CD8-positive, alpha-beta memory T cell (primary cell): ENCODE measurements around the gene ADCY7. TPM values are rescaled to one million over a fixed set of nuclear protein-coding genes. Genes with fewer than 3 reads are reported as not detected.
A peak's percentile ranks its signal among the peaks of the same experiment; 100 is the strongest.

Experiments
- CTCF ChIA-PET: fragments of 350-600 bp; sonication (Branson Sonifier 250); formaldehyde crosslinking; loops from one replicate; lab custom pipeline; 2021; ENCODE audit warnings: antibody characterized with exemption; lab: Charles Lee
- POLR2A ChIA-PET: fragments of 350-600 bp; sonication (Branson Sonifier 250); formaldehyde crosslinking; loops from one replicate; lab custom pipeline; 2021; ENCODE audit warnings: antibody characterized with exemption; lab: Charles Lee
- DNase-seq, 5 donors: peaks; one replicate each; pipeline versions ENCODE4 v3.0.0 to v3.0.0-alpha.2; 2020 to 2022; ENCODE audit warnings: mixed read lengths in 1 of 5
- H3K27ac ChIP-seq: one replicate; pipeline ENCODE4 v1.7.0; 2013; ENCODE audit warnings: low read depth, mild to moderate bottlenecking, low read length, moderate library complexity
- H3K27me3 ChIP-seq: 2 replicates; pipeline ENCODE4 v1.7.0; 2013; ENCODE audit warnings: low read length, mild to moderate bottlenecking; ENCODE audit not compliant: insufficient read depth, poor library complexity, severe bottlenecking
- H3K36me3 ChIP-seq: 2 replicates; pipeline ENCODE4 v1.7.0; 2013; ENCODE audit warnings: mild to moderate bottlenecking, low read length, moderate library complexity; ENCODE audit not compliant: insufficient read depth
- H3K4me1 ChIP-seq: 2 replicates; pipeline ENCODE4 v1.7.0; 2013; ENCODE audit warnings: mild to moderate bottlenecking, low read length, moderate library complexity; ENCODE audit not compliant: insufficient read depth
- H3K4me3 ChIP-seq: 2 replicates; pipeline ENCODE4 v1.7.0; 2013; ENCODE audit warnings: mild to moderate bottlenecking, low read length
- H3K9me3 ChIP-seq: 2 replicates; pipeline ENCODE4 v1.7.0; 2013; ENCODE audit warnings: mild to moderate bottlenecking, low read length
- H3K27ac Mint-ChIP-seq, 8 donors: one replicate each; pipeline ENCODE4 v1.8.0; 2020 to 2021; ENCODE audit warnings: mixed read lengths in 8 of 8, mild to moderate bottlenecking in 6 of 8, inconsistent platforms in 3 of 8, moderate library complexity in 3 of 8
- H3K27me3 Mint-ChIP-seq, 2 donors: one replicate each; pipeline ENCODE4 v1.8.0; 2020 to 2021; ENCODE audit warnings: mixed read lengths in 2 of 2, mild to moderate bottlenecking in 1 of 2, moderate library complexity in 1 of 2
- H3K36me3 Mint-ChIP-seq, 3 donors: one replicate each; pipeline ENCODE4 v1.8.0; 2020 to 2021; ENCODE audit warnings: mixed read lengths in 3 of 3, inconsistent platforms in 1 of 3, mild to moderate bottlenecking in 1 of 3
- H3K4me1 Mint-ChIP-seq, 3 donors: one replicate each; pipeline ENCODE4 v1.8.0; 2020 to 2021; ENCODE audit warnings: mixed read lengths in 3 of 3, inconsistent platforms in 1 of 3, mild to moderate bottlenecking in 1 of 3
- H3K4me3 Mint-ChIP-seq, 7 donors: one replicate each; pipeline ENCODE4 v1.8.0; 2020 to 2021; ENCODE audit warnings: mixed read lengths in 7 of 7, mild to moderate bottlenecking in 6 of 7, moderate library complexity in 4 of 7, inconsistent platforms in 2 of 7
- H3K9me3 Mint-ChIP-seq, 5 donors: one replicate each; pipeline ENCODE4 v1.8.0; 2020 to 2022; ENCODE audit warnings: mixed read lengths in 5 of 5, mild to moderate bottlenecking in 3 of 5, moderate library complexity in 2 of 5, inconsistent platforms in 1 of 5
- polyA plus RNA-seq: library from polyadenylated mRNA; unstranded; fragments of 300-500 nt; fragmentation: Illumina TruSeq; gene quantifications from one replicate; pipeline ENCODE4 v1.2.3, GENCODE V29; 2021
- total RNA-seq, 2 experiments: library from RNA; stranded (reverse); gene quantifications; one replicate each; pipeline ENCODE4 v1.2.3, GENCODE V29; 2021

ADCY7 gene
- total and polyA plus RNA-seq, 3 experiments from 2014 or later = 76.6 to 88.1 (median 83.4) TPM

DNA sequence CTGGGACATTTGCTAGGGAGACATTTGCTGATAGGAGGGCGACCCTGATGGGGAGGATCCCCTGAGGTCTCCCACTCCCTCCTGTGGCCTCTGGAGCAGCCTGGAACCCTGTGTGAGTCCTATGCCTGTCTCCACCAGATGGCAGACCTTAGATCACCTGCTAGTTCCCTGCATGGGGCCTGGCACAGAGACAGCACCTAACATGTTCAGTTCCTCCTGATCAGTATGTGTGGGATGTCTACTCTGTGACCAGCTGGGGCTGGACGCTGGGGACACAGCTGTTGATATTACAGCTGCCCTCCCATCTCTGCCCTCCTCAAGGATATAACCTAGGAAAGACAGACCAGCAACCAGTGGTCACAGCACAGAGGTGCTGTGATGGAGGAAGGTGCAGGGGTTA lies 1.1 kb upstream of the ADCY7 start:
- Mint-ChIP-seq H3K36me3 (peaks cover 0 to 16% (median 2%) of the 10 kb centered on the region in 3 donors), H3K27ac (peak overlapping the region; percentile 87 to 99 (median 96)), H3K27me3 (peaks cover 0 to 1% of the 10 kb centered on the region in 2 donors), H3K4me1 (peaks cover 48 to 69% (median 62%) of the 10 kb centered on the region in 3 donors), H3K9me3 (no peaks in the 10 kb centered on the region), H3K4me3 (peak overlapping the region; percentile 81 to 98 (median 87))
- CTCF ChIA-PET = interaction anchor here (0.9 to 6.7 kb wide), 10 partner anchors 9 to 512 kb away, joined by 3 to 40 read pairs (median 6); no protein-coding TSS in a partner anchor
- Histone ChIP-seq H3K4me3 (peak overlapping the region; percentile 2), H3K36me3 (no peaks in the 10 kb centered on the region), H3K27me3 (no peaks in the 10 kb centered on the region), H3K9me3 (no peaks in the 10 kb centered on the region), H3K27ac (peak overlapping the region; percentile 89), H3K4me1 (peaks cover 36% of the 10 kb centered on the region)
- POLR2A ChIA-PET = interaction anchor here (2.7 kb wide), 1 partner anchor 9 kb away, joined by 14 read pairs; no protein-coding TSS in a partner anchor
- peak in 3 of 5 donors; percentile 35 to 63 (median 47) for DNase-seq

GRCh38 chr16:50265716-50266336 lies 525 bp upstream of the ADCY7 start:
- DNase-seq = peak in 1 of 5 donors; percentile 32
- peaks cover 54 to 75% (median 68%) of the 10 kb centered on the region in 3 donors for H3K4me1 Mint-ChIP-seq
- H3K4me3 Mint-ChIP-seq = peak overlapping the region; percentile 94 to 99 (median 97)
- no peaks in the 10 kb centered on the region for H3K9me3 ChIP-seq
- H3K9me3 Mint-ChIP-seq = no peaks in the 10 kb centered on the region
- H3K36me3 ChIP-seq = no peaks in the 10 kb centered on the region
- peak overlapping the region; percentile 96 to 99 (median 98) for H3K27ac Mint-ChIP-seq
- peaks cover 0 to 1% of the 10 kb centered on the region in 2 donors for H3K27me3 Mint-ChIP-seq
- H3K4me1 ChIP-seq = peaks cover 42% of the 10 kb centered on the region
- peak overlapping the region; percentile 89 for H3K27ac ChIP-seq
- H3K36me3 Mint-ChIP-seq = peaks cover 0 to 19% (median 2%) of the 10 kb centered on the region in 3 donors
- peak overlapping the region; percentile 2 for H3K4me3 ChIP-seq
- ChIA-PET CTCF (interaction anchor here (0.9 to 6.7 kb wide), 10 partner anchors 8 to 511 kb away, joined by 3 to 40 read pairs (median 6); no protein-coding TSS in a partner anchor), POLR2A (interaction anchor here (1.1 to 2.7 kb wide), 2 partner anchors 9 to 19 kb away, joined by 4 to 14 read pairs; no protein-coding TSS in a partner anchor)
- no peaks in the 10 kb centered on the region for H3K27me3 ChIP-seq

DNA sequence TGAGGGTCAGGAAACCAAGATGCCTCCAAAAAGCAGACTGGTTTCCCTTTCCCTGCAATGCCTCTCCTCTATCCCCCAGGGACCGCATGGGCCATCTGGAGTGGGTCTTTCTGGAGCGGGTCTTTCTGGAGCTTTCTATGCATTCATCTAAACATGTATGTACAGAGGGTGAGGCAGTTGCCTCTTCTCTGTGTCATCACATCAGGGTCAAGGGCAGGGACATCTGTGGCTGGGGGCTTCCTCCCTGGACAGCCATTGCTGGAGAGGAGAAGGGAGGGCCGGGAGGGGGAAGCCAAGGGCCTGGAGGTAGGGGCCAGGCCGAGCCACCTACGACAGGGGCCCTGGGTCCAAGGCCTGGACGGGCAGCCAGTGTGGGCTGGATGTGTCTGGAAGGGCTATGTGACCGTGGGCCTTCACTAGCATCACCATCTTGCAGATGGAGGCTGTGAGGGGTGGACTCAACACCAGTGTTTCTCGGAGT lies 840 bp downstream of the ADCY7 start:
- Mint-ChIP-seq H3K27me3 (peaks cover 0 to 1% of the 10 kb centered on the region in 2 donors), H3K4me3 (peak overlapping the region; percentile 94 to 99 (median 97)), H3K4me1 (peaks cover 66 to 88% (median 78%) of the 10 kb centered on the region in 3 donors), H3K36me3 (peaks cover 0 to 28% (median 2%) of the 10 kb centered on the region in 3 donors), H3K9me3 (no peaks in the 10 kb centered on the region), H3K27ac (peak overlapping the region; percentile 96 to 99 (median 98))
- no peaks in the 10 kb centered on the region for H3K27me3 ChIP-seq
- CTCF ChIA-PET = interaction anchor here (1.0 to 3.9 kb wide), 4 partner anchors 12 to 242 kb away, joined by 3 to 25 read pairs (median 5); partner anchors contain the start of gene CNEP1R1
- peaks cover 56% of the 10 kb centered on the region for H3K4me1 ChIP-seq
- H3K27ac ChIP-seq = peak overlapping the region; percentile 89
- peak overlapping the region; percentile 98 for H3K4me3 ChIP-seq
- H3K9me3 ChIP-seq = no peaks in the 10 kb centered on the region
- POLR2A ChIA-PET = interaction anchor here (0.7 to 2.7 kb wide), 3 partner anchors 7 to 15 kb away, joined by 3 to 14 read pairs (median 4); no protein-coding TSS in a partner anchor
- H3K36me3 ChIP-seq = no peaks in the 10 kb centered on the region
- no peak for DNase-seq

GRCh38 chr16:50267651-50268050 lies 1.3 kb downstream of the ADCY7 start:
- H3K9me3 Mint-ChIP-seq = no peaks in the 10 kb centered on the region
- ChIA-PET POLR2A (interaction anchor here (1.2 to 2.7 kb wide), 3 partner anchors 7 to 12 kb away, joined by 4 to 14 read pairs (median 5); no protein-coding TSS in a partner anchor), CTCF (interaction anchor here (0.8 to 3.9 kb wide), 6 partner anchors 10 to 243 kb away, joined by 3 to 25 read pairs (median 4); partner anchors contain the start of gene CNEP1R1)
- H3K36me3 ChIP-seq = no peaks in the 10 kb centered on the region
- peaks cover 71 to 93% (median 82%) of the 10 kb centered on the region in 3 donors for H3K4me1 Mint-ChIP-seq
- peaks cover 60% of the 10 kb centered on the region for H3K4me1 ChIP-seq
- DNase-seq = peak; percentile 28 to 59 (median 46)
- peak overlapping the region; percentile 94 to 99 (median 97) for H3K4me3 Mint-ChIP-seq
- peaks cover 0 to 32% (median 2%) of the 10 kb centered on the region in 3 donors for H3K36me3 Mint-ChIP-seq
- H3K27ac Mint-ChIP-seq = peak overlapping the region; percentile 96 to 99 (median 98)
- H3K9me3 ChIP-seq = no peaks in the 10 kb centered on the region
- H3K27me3 Mint-ChIP-seq = peaks cover 0 to 1% of the 10 kb centered on the region in 2 donors
- H3K27ac ChIP-seq = peak overlapping the region; percentile 89
- H3K27me3 ChIP-seq = no peaks in the 10 kb centered on the region
- peak overlapping the region; percentile 98 for H3K4me3 ChIP-seq

DNA sequence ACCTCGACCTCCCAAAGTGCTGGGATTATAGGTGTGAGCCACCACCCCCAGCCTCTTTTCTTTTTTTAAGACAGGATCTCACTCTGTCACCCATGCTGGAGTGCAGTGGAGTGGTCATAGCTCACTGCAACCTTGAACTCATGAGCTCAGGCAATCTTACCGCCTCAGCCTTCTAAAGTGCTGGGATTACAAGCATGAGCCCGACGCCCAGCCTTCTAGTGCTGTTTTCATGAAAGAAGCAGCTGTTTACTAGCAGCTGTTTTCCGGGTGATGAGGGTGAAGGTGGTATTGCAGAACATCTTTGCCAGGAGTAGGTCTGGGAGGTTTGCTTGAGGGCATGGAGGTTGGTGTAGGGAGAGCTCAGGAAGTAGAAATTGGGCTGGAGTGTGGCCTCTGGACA lies 2.0 kb downstream of the ADCY7 start:
- H3K36me3 ChIP-seq = no peaks in the 10 kb centered on the region
- Mint-ChIP-seq H3K36me3 (peaks cover 0 to 35% (median 2%) of the 10 kb centered on the region in 3 donors), H3K27ac (peak overlapping the region; percentile 93 to 99 (median 98)), H3K4me3 (peak overlapping the region; percentile 94 to 99 (median 97)), H3K4me1 (peaks cover 77 to 93% (median 84%) of the 10 kb centered on the region in 3 donors), H3K9me3 (no peaks in the 10 kb centered on the region), H3K27me3 (peaks cover 0 to 1% of the 10 kb centered on the region in 2 donors)
- POLR2A ChIA-PET = interaction anchor here (1.2 to 1.5 kb wide), 3 partner anchors 10 to 58 kb away, joined by 4 to 5 read pairs (median 4); no protein-coding TSS in a partner anchor
- no peaks in the 10 kb centered on the region for H3K27me3 ChIP-seq
- H3K27ac ChIP-seq = peak overlapping the region; percentile 54
- H3K4me1 ChIP-seq = peaks cover 67% of the 10 kb centered on the region
- peak overlapping the region; percentile 98 for H3K4me3 ChIP-seq
- DNase-seq = peak in 1 of 5 donors; percentile 24
- H3K9me3 ChIP-seq = no peaks in the 10 kb centered on the region
- CTCF ChIA-PET = interaction anchor here (0.8 to 3.9 kb wide), 8 partner anchors 9 to 244 kb away, joined by 3 to 25 read pairs (median 4); partner anchors contain the start of gene CNEP1R1

DNA sequence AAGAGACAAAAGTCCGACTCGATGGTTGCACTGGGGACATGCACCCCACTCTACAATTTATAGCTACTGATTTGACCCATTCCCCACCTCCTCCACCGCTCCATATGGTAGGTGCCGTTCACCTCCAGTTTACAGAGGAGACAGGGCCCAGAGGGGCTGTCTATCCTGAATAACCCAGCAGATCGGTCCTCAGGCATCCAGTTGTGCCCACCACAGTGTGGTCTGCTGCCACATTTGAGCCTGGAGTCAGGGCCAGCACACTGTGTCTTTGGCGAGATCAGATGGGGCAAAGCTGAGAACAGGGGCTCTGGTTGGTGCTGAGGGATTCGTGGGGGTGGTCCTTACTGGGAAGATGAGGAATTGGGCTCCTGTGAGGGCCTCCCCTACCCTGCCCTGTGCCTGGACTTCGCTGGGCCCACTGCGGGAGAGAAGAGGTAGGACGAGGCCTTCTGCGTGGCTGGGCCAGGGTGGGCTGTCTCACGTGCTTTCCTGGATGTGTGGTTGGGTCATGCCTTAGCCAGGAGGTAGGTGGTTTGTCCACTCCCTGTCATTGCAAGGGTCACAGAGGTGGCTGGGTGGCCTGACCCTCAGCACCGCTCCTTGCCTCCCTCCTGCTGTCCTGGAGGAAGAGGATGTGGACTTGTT lies 2.8 kb downstream of the ADCY7 start:
- POLR2A ChIA-PET = interaction anchor here (1.4 to 1.5 kb wide), 2 partner anchors 11 to 57 kb away, joined by 4 to 5 read pairs; no protein-coding TSS in a partner anchor
- H3K4me1 Mint-ChIP-seq = peaks cover 80 to 93% (median 84%) of the 10 kb centered on the region in 3 donors

More for the DNA sequence above, 2.8 kb downstream of the ADCY7 start:
- Mint-ChIP-seq H3K36me3 (peaks cover 0 to 35% (median 2%) of the 10 kb centered on the region in 3 donors), H3K9me3 (no peaks in the 10 kb centered on the region), H3K4me3 (peak overlapping the region; percentile 94 to 99 (median 97)), H3K27me3 (no peaks in the 10 kb centered on the region), H3K27ac (peak overlapping the region; percentile 93 to 99 (median 98))
- peaks cover 75% of the 10 kb centered on the region for H3K4me1 ChIP-seq
- peak overlapping the region; percentile 50 for H3K4me3 ChIP-seq
- no peaks in the 10 kb centered on the region for H3K27me3 ChIP-seq
- CTCF ChIA-PET = interaction anchor here (1.6 to 6.9 kb wide), 3 partner anchors 13 to 59 kb away, joined by 5 to 40 read pairs (median 25); no protein-coding TSS in a partner anchor
- peak in 1 of 5 donors; percentile 43 for DNase-seq
- peak overlapping the region; percentile 54 for H3K27ac ChIP-seq
- H3K36me3 ChIP-seq = no peaks in the 10 kb centered on the region
- no peaks in the 10 kb centered on the region for H3K9me3 ChIP-seq
